ENCODE measurements around the gene SCAF4. TPM values are rescaled to one million over a fixed set of nuclear protein-coding genes. Genes with fewer than 3 reads are reported as not detected.
"Not testable (repeated sequence)": the region's sequence is repeated elsewhere in the genome, so short reads cannot be mapped to it uniquely, and the experiment has no call there.

The SCAF4 gene
- total RNA-seq, 1 experiment from 2014 or later, result 3.1 TPM

DNA sequence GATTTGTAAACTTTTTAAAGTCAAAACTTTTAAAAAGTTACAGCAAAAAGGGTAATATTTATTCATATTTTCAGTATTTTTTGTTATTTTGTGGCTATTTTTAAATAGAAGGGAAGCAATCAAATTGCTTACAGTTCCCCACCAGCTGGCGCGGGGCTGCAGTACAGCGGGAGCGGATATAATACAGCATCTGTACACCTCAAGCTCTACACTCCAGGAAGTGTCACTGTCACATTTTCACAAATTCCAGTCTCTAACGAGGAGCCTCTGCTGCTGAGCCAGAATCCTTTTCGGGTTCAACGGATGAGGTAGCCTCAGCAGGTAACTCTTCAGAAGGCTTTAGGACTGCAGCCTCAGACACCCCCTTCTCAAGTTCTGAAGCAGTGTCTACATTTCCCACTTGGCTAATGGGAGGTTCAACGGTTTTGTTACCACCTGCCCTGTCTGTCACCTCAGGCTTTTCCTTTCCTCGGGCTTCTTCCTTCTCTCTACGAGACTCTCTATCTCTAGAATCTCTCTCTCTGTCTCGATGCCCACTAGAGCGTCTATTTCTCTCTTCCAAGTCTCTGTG lies 60.7 kb downstream of the SCAF4 start:
- DNase-seq (ENCODE audit: low spot score), result no peak

DNA sequence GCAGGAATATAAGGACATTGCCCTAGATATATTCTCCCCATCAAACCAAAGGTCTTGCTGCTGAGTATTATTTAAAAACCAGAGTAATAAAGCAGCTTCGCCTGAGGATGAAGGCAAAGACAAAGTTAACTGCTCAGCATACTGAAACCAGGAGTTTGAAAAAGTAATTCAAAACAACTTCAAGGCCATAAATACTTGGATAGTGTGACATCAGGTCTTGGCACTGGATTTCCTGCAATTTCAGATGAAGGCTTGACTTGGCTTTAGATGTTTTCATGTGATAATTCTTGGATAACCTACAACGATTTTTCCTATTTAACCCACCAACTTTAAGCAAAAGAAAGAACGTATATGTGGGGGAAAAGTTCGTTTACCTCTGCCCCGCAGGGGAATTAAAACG lies 61.8 kb downstream of the SCAF4 start:
- DNase-seq (ENCODE audit: low spot score), result no peak

DNA sequence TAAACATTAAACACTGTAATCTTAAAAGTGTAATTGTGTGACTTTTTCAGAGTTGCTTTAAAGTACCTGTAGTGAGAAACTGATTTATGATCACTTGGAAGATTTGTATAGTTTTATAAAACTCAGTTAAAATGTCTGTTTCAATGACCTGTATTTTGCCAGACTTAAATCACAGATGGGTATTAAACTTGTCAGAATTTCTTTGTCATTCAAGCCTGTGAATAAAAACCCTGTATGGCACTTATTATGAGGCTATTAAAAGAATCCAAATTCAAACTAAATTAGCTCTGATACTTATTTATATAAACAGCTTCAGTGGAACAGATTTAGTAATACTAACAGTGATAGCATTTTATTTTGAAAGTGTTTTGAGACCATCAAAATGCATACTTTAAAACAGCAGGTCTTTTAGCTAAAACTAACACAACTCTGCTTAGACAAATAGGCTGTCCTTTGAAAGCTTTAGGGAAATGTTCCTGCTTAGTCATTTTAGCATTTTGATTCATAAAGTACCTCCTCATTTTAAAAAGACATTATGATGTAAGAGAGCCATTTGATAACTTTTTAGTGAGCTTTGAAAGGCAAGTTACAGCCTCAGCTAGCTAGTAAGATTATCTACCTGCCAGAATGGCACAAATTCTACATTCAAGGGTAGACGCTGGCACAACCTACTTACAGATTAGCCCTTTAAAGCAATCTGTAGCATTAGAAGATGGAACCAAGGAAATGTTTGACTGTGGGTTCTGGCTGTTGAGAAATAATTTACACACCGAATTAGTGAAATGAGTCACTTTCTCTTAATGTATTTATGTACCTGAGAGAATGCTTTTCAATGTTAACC lies 63.0 kb downstream of the SCAF4 start:
- no peak for DNase-seq (ENCODE audit: low spot score)

DNA sequence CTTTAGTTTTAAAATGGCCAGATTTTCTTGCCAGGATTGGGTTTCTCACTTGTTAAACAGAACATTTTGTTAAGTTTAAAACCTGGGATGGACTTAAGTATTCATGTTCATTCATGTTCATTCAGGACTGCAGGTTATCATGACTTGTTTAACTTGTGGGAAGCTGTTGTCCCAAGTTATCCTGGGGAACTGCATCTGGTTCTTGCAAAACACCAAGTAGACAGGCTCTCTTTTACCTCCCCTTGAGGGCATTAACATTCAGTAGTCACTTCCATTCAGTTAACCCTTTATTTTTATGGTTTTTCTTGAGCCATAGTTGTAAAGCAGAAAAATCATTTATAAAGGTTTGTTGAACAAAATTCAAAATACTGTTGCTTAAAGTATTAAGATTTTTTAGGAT lies 64.3 kb downstream of the SCAF4 start:
- no peak for DNase-seq (ENCODE audit: low spot score)

DNA sequence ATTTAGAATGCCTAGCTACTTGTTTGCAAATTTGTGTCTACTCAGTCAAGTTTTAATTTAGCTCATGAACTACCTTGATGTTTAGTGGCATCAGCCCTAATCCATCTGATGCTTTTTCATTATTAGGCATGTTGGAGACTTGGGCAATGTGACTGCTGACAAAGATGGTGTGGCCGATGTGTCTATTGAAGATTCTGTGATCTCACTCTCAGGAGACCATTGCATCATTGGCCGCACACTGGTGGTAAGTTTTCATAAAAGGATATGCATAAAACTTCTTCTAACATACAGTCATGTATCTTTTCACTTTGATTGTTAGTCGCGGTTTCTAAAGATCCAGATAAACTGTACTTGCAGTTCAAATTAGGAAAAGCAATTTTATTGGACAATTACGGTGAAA lies 64.8 kb downstream of the SCAF4 start:
- no peak for DNase-seq (ENCODE audit: low spot score)

DNA sequence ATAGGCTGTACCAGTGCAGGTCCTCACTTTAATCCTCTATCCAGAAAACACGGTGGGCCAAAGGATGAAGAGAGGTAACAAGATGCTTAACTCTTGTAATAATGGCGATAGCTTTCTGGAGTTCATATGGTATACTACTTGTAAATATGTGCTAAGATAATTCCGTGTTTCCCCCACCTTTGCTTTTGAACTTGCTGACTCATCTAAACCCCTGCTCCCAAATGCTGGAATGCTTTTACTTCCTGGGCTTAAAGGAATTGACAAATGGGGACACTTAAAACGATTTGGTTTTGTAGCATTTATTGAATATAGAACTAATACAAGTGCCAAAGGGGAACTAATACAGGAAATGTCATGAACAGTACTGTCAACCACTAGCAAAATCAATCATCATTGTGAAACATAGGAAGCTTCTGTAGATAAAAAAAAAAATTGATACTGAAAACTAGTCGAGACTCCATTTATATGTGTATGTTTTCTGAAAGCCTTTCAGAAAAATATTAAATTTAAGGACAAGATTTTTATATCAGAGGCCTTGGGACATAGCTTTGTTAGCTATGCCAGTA lies 65.4 kb downstream of the SCAF4 start:
- no peak for DNase-seq (ENCODE audit: low spot score)

DNA sequence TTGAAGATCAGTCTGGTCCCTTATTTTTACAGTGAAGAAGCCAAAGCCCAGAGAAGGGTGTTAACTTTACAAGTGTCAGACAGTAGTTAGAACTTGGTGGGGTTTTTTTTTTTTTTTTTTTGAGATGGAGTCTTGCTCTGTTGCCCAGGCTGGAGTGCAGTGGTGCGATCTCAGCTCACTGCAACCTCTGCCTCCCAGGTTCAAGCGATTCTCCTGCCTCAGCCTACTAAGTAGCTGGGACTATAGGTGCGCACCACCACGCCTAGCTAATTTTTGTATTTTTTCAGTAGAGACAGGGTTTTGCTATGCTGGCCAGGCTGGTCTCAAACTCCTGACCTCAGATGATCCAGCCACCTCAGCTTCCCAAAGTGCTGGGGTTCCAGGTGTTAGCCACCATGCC lies 66.0 kb downstream of the SCAF4 start:
- DNase-seq (ENCODE audit: low spot score), result not testable (repeated sequence)

DNA sequence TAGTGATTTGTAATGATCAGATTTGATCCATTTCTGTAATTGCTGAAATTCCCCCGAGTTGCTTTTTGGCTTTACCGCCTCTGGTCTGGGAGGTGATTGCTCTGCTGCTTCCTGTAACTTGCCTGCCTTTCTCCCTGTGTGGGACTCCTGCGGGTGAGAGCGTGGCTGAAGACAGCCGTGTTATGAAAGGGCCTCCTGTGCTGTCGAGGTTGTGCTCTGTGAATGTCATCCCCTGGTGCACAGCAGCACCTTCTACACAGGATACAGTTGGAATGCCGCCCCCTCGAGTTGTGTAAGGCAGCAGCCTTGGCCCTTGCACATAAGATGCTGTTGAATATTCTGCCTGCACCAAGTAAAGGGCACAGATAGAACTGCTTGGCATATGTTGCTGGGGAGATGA lies 66.5 kb downstream of the SCAF4 start:
- DNase-seq (ENCODE audit: low spot score), result no peak

DNA sequence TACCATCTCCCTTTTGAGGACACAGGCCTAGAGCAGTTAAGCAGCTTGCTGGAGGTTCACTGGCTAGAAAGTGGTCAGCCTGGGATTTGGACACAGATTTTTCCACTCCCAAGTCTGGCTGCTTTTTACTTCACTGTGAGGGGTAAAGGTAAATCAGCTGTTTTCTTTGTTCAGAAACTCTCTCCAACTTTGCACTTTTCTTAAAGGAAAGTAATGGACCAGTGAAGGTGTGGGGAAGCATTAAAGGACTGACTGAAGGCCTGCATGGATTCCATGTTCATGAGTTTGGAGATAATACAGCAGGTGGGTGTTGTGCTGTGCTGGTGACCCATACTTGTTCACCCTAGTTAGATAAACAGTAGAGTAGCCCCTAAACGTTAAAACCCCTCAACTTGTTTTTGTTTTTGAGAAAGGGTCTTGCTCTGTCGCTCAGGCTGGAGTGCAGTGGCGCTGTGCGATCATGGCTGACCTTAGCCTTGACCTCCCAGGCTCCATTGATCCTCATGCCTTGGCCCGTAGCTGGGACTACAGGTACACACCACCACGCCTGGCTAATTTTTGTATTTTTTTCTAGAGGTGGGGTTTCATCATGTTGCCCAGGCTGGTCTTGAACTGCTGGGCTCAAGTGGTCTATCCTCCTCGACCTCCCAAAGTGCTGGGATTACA lies 68.2 kb downstream of the SCAF4 start:
- DNase-seq (ENCODE audit: low spot score), result no peak

DNA sequence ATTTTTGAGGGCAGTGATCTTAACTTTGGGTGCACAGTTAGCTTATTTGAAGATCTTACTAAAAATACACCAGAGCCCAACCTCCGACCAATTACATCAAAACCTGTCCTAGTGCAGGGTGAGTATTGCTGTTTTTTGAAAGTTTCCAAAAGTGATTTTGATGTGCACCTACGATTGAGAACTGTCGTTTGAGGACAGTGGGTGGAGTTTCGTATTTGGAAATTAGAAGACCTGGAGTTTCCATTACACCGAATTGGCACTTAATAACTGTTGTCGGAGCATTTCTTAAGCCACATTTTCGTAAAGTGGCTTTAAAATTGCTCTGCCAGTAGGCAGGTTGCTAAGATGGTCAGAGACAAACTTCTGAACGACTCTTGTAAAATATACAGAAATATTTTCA lies 71.3 kb downstream of the SCAF4 start:
- no peak for DNase-seq (ENCODE audit: low spot score)

DNA sequence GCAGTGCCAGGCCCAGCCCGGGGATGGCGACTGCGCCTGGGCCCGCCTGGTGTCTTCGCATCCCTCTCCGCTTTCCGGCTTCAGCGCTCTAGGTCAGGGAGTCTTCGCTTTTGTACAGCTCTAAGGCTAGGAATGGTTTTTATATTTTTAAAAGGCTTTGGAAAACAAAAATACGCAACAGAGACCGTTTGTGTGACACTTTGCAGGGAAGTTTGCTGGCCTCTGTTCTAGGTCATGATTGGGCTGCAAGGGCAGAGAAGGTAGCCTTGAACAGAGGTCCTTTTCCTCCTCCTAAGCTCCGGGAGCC lies 71.7 kb downstream of the SCAF4 start:
- DNase-seq (ENCODE audit: low spot score), result peak; percentile 26

DNA sequence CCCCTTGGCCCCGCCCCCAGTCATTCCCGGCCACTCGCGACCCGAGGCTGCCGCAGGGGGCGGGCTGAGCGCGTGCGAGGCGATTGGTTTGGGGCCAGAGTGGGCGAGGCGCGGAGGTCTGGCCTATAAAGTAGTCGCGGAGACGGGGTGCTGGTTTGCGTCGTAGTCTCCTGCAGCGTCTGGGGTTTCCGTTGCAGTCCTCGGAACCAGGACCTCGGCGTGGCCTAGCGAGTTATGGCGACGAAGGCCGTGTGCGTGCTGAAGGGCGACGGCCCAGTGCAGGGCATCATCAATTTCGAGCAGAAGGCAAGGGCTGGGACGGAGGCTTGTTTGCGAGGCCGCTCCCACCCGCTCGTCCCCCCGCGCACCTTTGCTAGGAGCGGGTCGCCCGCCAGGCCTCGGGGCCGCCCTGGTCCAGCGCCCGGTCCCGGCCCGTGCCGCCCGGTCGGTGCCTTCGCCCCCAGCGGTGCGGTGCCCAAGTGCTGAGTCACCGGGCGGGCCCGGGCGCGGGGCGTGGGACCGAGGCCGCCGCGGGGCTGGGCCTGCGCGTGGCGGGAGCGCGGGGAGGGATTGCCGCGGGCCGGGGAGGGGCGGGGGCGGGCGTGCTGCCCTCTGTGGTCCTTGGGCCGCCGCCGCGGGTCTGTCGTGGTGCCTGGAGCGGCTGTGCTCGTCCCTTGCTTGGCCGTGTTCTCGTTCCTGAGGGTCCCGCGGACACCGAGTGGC lies 72.2 kb downstream of the SCAF4 start, which contains the start of gene SOD1:
Gene SOD1 (plus strand): TSS at position 158 of the 723 bp plus-strand sequence. CDS start 77 bp downstream, at position 235.
- DNase-seq (ENCODE audit: low spot score), result peak; percentile 92

DNA sequence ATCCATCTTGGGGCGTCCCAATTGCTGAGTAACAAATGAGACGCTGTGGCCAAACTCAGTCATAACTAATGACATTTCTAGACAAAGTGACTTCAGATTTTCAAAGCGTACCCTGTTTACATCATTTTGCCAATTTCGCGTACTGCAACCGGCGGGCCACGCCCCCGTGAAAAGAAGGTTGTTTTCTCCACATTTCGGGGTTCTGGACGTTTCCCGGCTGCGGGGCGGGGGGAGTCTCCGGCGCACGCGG lies 72.7 kb downstream of the SCAF4 start:
- no peak for DNase-seq (ENCODE audit: low spot score)

DNA sequence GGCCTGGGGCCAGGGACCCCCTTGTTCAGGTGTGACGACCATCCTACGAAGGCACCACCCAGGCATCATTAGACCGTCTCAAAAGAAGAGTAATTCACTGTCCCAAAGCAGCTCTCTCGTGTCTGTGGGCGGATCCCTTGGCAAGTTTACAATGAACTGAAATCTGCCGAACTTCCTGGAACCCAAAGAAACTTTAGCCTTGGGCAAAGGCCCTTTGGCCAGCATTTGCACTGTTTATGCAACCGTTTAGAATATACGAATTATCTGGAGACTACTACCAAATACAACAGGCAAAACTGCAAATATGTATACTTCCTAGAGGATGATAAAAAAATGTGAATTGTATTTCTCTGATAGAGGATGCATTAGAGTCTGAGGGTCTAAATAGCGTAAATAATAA lies 73.9 kb downstream of the SCAF4 start:
- no peak for DNase-seq (ENCODE audit: low spot score)

DNA sequence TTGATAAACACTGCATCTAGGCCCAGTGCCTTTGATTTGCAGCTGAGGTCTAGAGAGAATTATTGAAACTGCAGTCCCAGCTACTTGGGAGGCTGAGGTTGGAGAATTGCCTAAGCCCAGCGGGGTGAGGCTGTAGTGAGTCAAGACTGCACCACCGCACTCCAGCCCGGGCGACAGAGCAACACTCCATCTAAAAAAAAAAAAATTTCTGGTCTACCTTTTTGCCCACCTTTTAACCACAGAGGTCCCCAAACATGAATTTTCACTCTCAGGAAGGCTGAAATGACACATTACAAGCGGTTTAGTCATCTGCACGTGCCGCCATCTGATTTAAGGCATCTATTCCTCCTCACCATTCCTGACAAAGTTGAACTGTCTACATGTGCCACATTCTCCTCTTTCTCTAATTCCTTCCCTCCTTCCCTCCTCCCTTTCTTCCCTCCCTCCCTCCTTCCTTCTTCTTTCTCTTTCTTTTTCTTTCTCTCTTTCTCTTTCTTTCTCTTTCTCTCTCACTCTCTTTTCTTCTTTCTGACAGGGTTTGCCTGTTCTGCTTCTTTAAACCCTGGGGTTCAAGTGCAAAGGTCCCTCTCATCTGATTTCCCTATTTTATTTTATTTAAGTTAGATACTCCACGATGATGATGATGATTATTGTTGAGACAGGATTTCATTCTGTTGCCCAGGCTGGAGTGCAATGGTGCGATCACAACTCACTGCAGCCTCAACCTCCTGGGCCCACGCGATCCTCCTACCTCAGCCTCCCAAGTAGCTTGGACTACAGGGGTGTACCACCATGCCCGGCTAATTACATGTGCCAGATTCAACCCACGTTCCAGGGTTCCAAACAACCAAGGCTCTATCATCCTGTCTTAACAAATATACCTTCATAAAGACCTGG lies 75.5 kb downstream of the SCAF4 start:
- peak; percentile 33 for DNase-seq (ENCODE audit: low spot score)

DNA sequence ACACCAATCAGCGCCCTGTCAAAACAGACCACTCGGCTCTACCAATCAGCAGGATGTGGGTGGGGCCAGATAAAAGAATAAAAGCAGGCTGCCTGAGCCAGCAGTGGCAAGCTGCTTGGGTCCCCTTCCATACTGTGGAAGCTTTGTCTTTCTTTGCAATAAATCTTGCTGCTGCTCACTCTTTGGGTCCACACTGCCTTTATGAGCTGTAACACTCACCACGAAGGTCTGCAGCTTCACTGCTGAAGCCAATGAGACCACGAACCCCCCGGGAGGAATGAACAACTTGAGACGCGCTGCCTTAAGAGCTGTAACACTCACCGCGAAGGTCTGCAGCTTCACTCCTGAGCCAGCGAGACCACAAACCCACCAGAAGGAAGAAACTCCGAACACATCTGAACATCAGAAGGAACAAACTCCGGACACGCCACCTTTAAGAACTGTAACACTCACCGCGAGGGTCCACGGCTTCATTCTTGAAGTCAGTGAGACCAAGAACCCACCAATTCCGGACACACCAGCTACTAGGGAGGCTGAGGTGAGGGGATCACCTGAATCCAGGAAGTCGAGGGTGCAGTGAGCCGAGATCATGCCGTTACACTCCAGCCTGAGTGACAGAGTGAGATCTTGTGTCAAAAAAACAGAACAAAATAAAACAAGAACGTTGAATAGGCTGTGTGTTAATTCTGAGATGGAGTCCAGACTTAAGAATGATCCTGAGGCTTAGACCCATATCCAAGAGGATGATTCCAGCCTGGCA lies 76.9 kb downstream of the SCAF4 start:
- not testable (repeated sequence) for DNase-seq (ENCODE audit: low spot score)

DNA sequence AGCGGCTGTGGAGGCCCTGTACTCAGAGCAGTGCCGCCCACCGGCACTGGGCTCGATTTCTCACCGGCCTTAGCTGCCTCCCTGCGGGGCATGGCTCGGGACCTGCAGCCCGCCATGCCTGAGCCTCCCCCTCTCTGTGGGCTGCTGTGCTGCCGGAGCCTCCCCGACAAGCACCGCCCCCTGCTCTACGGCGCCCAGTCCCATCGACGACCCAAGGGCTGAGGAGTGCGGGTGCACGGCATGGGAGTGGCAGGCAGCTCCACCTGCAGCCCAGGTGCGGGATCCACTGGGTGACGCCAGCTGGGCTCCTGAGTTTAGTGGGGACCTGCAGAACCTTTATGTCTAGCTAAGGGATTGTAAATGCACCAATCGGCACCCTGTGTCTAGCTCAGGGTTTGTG lies 77.6 kb downstream of the SCAF4 start:
- DNase-seq (ENCODE audit: low spot score), result no peak

DNA sequence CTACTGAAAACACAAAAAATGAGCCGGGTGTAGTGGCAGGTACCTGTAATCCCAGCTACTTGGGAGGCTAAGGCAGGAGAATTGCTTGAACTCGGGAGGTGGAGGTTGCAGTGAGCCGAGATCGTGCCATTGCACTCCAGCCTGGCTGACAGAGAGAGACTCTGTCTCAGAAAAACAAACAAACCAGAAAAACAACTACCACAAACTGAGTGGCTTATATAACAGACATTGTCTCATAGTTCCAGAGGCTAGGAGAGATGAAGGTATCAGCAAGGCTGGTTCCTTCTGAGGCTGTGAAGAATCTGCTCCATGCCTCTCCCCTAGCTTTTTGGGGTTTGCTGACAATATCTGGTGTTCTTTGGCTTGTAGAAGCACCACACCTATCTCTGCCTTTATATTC lies 80.4 kb downstream of the SCAF4 start:
- not testable (repeated sequence) for DNase-seq (ENCODE audit: low spot score)

DNA sequence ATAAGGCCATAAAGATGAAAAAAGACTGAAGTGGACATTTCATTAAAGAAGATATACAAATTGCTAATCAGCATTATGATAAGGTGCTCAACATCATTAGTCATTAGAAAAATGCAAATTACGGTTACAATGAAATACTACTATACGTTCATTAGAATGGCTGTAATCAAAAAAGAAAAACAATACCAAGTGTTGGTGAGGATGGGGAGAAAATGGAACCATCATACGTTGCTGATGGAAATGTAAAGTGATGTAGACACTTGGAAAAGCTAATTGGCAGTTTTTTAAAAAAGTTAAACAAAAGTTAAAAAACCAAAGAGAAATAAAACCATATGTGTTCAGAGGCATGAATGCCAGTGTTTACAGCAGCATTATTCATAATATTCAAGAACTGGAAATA lies 81.0 kb downstream of the SCAF4 start:
- no peak for DNase-seq (ENCODE audit: low spot score)

DNA sequence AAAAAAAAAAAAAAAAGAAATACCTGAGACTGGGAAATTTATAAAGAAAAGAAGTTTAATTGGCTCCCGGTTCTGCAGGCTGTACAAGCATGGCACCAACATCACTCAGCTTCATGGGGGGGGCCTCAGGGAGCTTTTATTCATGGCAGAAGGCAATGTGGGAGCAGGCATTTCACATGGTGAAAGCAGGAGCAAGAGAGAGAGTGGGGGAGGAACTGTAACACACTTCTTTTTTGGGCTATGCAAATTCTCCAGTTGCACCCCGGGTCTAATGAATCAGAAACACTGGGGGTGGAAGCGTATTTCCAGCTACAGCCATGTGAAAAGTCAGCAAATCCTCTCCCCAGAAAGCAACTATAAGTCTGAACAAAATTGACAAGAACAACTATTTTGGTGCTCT lies 84.3 kb downstream of the SCAF4 start:
- DNase-seq (ENCODE audit: low spot score), result no peak

DNA sequence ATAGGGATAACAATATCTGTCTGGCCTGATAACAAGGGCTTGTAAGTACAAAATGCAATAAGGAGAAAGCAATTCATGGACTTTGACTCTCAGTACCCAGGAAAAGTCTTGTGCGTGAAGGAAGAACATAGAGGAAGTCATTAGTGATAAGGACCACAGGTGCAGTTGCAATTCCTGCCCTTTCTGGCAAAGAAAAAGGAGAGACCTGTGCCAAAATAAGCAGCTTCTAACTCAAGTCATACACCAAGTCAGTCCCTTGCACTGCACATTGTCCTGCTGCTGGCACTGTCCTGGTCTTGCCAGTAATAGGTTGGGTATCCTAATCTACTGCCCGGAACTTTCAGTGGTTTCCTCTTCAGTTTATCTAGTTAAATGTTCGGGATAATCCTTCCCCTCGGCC lies 87.3 kb downstream of the SCAF4 start:
- no peak for DNase-seq (ENCODE audit: low spot score)

Data from H4 (cell line).